Measurements from ENCODE around the gene CDKAL1.

DNA sequence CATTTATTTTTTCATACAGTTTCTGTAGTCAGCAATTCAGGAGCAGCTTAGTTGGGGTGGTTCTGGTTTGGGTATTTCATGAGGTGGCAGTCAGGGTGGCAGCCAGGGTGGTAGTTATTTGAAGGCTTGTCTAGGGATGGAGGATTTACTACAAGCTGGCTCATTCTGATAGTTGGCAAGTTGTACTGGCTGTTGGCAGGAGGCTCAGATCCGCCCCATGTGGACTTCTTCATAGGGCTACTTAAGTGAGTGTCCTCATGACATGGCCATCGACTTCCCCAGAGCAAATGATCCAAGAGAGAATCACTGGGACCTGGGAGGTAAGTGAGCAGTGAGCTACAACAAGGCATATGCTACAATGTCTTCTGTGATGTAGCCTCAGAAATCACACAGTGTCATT, 22.4 kb upstream of the CDKAL1 start:
- no peak for TF ChIP-seq EZH2 (IDR thresholded peaks at IDR 0.05; ENCODE audit: borderline replicate concordance)
- TF ChIP-seq, protein P1, sequence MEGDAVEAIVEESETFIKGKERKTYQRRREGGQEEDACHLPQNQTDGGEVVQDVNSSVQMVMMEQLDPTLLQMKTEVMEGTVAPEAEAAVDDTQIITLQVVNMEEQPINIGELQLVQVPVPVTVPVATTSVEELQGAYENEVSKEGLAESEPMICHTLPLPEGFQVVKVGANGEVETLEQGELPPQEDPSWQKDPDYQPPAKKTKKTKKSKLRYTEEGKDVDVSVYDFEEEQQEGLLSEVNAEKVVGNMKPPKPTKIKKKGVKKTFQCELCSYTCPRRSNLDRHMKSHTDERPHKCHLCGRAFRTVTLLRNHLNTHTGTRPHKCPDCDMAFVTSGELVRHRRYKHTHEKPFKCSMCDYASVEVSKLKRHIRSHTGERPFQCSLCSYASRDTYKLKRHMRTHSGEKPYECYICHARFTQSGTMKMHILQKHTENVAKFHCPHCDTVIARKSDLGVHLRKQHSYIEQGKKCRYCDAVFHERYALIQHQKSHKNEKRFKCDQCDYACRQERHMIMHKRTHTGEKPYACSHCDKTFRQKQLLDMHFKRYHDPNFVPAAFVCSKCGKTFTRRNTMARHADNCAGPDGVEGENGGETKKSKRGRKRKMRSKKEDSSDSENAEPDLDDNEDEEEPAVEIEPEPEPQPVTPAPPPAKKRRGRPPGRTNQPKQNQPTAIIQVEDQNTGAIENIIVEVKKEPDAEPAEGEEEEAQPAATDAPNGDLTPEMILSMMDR (IDR thresholded peaks at IDR 0.05; ENCODE audit: poor library complexity) = no peak

Data from hepatocyte (in vitro differentiated cells).